Fibroblast of pulmonary artery (primary cell): Measurements from ENCODE around the gene COL4A2.
A peak's percentile ranks its signal among the peaks of the same experiment; 100 is the strongest.

Experiments
- DNase-seq: peaks from one replicate; pipeline ENCODE4 v3.0.0-alpha.2; 2010; ENCODE audit warnings: low read depth
- H3K4me3 ChIP-seq: replicated peaks from 2 replicates; pipeline ENCODE4 v1.5.1; 2011; ENCODE audit warnings: low read depth, mild to moderate bottlenecking, control low read depth, low read length, moderate library complexity
- CTCF ChIP-seq: IDR thresholded peaks from 2 replicates; pipeline ENCODE4 v1.5.1; 2011; ENCODE audit warnings: mild to moderate bottlenecking, control low read depth, low read length, inconsistent platforms; ENCODE audit errors: missing control alignments

Gene COL4A2

GRCh38 chr13:110447058-110447511 is 140.0 kb downstream of the COL4A2 start:
- no peak for TF ChIP-seq CTCF
- no peak overlapping the region for H3K4me3 ChIP-seq
- DNase-seq: no peak

- H3K4me3 ChIP-seq: no peak overlapping the region
- TF ChIP-seq CTCF: no peak
- DNase-seq: no peak
These were observed 140.7 kb downstream of the COL4A2 start for GRCh38 chr13:110447801-110448200.

- peak; percentile 59 for DNase-seq
- no peak for TF ChIP-seq CTCF
- no peak overlapping the region for H3K4me3 ChIP-seq
These were observed 141.1 kb downstream of the COL4A2 start for GRCh38 chr13:110448230-110448629.

GRCh38 chr13:110448677-110449076 is 141.6 kb downstream of the COL4A2 start:
- TF ChIP-seq CTCF: no peak
- DNase-seq: no peak
- no peak overlapping the region for H3K4me3 ChIP-seq

GRCh38 chr13:110449219-110450015 is 142.3 kb downstream of the COL4A2 start:
- DNase-seq: no peak
- H3K4me3 ChIP-seq: no peak overlapping the region
- TF ChIP-seq CTCF: no peak

GRCh38 chr13:110450016-110450900 is 143.2 kb downstream of the COL4A2 start:
- no peak overlapping the region for H3K4me3 ChIP-seq
- no peak for TF ChIP-seq CTCF
- no peak for DNase-seq
